ENCODE data around the gene PLCL1. TPM values are rescaled to one million over a fixed set of nuclear protein-coding genes. Genes with fewer than 3 reads are reported as not detected.

Gene PLCL1
- total and polyA plus RNA-seq, 2 experiments from 2014 or later = 0.80 to 2.3 TPM

GRCh38 chr2:198114064-198114463 lies 309.7 kb downstream of the PLCL1 start:
- no peak for DNase-seq
- no peak overlapping the region for H2AFZ ChIP-seq
- H3K4me2 ChIP-seq (ENCODE audit: unreplicated experiment) = no peak overlapping the region
- H3K27ac ChIP-seq = no peak overlapping the region
- no peaks in the 10 kb centered on the region for H3K9me3 ChIP-seq (ENCODE audit: low read depth)
- H3K9me2 ChIP-seq (ENCODE audit: insufficient read depth) = no peaks in the 10 kb centered on the region
- WGBS, 2 experiments (ENCODE audit: low coverage in 1 of 2, low lambda C conversion rate in 2 of 2, missing lambda C conversion rate in 2 of 2) = 64 to 69% methylated on average over 1 of the region's 1 CpG
- TF ChIP-seq EZH2 (IDR thresholded peaks at IDR 0.05; ENCODE audit: insufficient read depth, poor library complexity, severe bottlenecking) (no peak), EZH2phosphoT487 (IDR thresholded peaks at IDR 0.05; ENCODE audit: insufficient read depth, low read depth) (no peak)
- H3K79me2 ChIP-seq (ENCODE audit: insufficient read depth) = no peaks in the 10 kb centered on the region
- in situ Hi-C loops (cut with MboI) = no loop called here
- no peaks in the 10 kb centered on the region for H3K27me3 ChIP-seq (replicated peaks; ENCODE audit: insufficient read depth)
- H3K4me3 ChIP-seq = no peak overlapping the region
- H3K4me1 ChIP-seq (ENCODE audit: insufficient read depth) = peaks cover 7% of the 10 kb centered on the region
- no peak overlapping the region for H3K9ac ChIP-seq
- H3K36me3 ChIP-seq (ENCODE audit: low read depth) = no peaks in the 10 kb centered on the region
- no peaks in the 10 kb centered on the region for H3F3A ChIP-seq (ENCODE audit: insufficient read depth)
- H4K20me1 ChIP-seq (ENCODE audit: insufficient read depth) = no peaks in the 10 kb centered on the region

GRCh38 chr2:198115201-198115600 lies 310.8 kb downstream of the PLCL1 start:
- H3K9me3 ChIP-seq (ENCODE audit: low read depth) = no peaks in the 10 kb centered on the region
- no peak for TF ChIP-seq EZH2 (IDR thresholded peaks at IDR 0.05; ENCODE audit: insufficient read depth, poor library complexity, severe bottlenecking)

DNA sequence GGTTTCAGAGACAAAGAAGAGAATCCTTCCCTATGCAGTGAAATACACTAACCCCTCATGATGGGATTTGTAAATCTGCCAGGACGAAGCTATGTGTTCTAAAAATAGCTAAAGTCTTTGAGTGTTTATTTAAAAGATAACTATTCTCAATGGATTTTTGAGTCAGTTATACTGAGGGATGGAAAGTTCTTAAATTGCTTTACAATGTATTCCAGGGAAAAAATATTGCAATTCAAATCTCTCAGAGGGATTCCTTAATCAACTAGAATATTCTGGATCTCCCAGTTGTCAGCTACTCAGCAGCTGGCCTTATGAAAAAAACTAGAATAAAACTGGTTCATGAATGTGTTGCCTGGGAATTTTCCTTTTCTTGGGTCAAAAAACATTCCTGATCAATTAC lies 312.4 kb downstream of the PLCL1 start:
- Histone ChIP-seq H3K27me3 (replicated peaks; ENCODE audit: insufficient read depth) (no peaks in the 10 kb centered on the region), H3K4me1 (ENCODE audit: insufficient read depth) (peaks cover 7% of the 10 kb centered on the region), H3K36me3 (ENCODE audit: low read depth) (no peaks in the 10 kb centered on the region), H3K9me3 (ENCODE audit: low read depth) (no peaks in the 10 kb centered on the region), H3K27ac (no peak overlapping the region), H3K4me3 (no peak overlapping the region), H3K4me2 (ENCODE audit: unreplicated experiment) (no peak overlapping the region), H2AFZ (no peak overlapping the region), H3K9me2 (ENCODE audit: insufficient read depth) (no peaks in the 10 kb centered on the region), H3K9ac (no peak overlapping the region), H3K79me2 (ENCODE audit: insufficient read depth) (no peaks in the 10 kb centered on the region), H3F3A (ENCODE audit: insufficient read depth) (no peaks in the 10 kb centered on the region), H4K20me1 (ENCODE audit: insufficient read depth) (no peaks in the 10 kb centered on the region)
- in situ Hi-C loops (cut with MboI) = no loop called here
- TF ChIP-seq EZH2phosphoT487 (IDR thresholded peaks at IDR 0.05; ENCODE audit: insufficient read depth, low read depth) (no peak), EZH2 (IDR thresholded peaks at IDR 0.05; ENCODE audit: insufficient read depth, poor library complexity, severe bottlenecking) (no peak)
- WGBS, 2 experiments (ENCODE audit: low coverage in 1 of 2, low lambda C conversion rate in 2 of 2, missing lambda C conversion rate in 2 of 2) = 53 to 65% methylated on average over 1 of the region's 1 CpG
- DNase-seq = peak; percentile 9

More at GRCh38 chr2:198115201-198115600, 310.8 kb downstream of the PLCL1 start:
- H3F3A ChIP-seq (ENCODE audit: insufficient read depth) = no peaks in the 10 kb centered on the region
- in situ Hi-C loops (cut with MboI) = no loop called here
- peaks cover 7% of the 10 kb centered on the region for H3K4me1 ChIP-seq (ENCODE audit: insufficient read depth)
- H3K4me3 ChIP-seq = no peak overlapping the region
- no peak for DNase-seq
- no peaks in the 10 kb centered on the region for H3K9me2 ChIP-seq (ENCODE audit: insufficient read depth)
- no peaks in the 10 kb centered on the region for H4K20me1 ChIP-seq (ENCODE audit: insufficient read depth)
- H3K4me2 ChIP-seq (ENCODE audit: unreplicated experiment) = no peak overlapping the region
- H3K27ac ChIP-seq = no peak overlapping the region
- H3K9ac ChIP-seq = no peak overlapping the region
- H3K36me3 ChIP-seq (ENCODE audit: low read depth) = no peaks in the 10 kb centered on the region
- no peak overlapping the region for H2AFZ ChIP-seq
- H3K79me2 ChIP-seq (ENCODE audit: insufficient read depth) = no peaks in the 10 kb centered on the region
- H3K27me3 ChIP-seq (replicated peaks; ENCODE audit: insufficient read depth) = no peaks in the 10 kb centered on the region

DNA sequence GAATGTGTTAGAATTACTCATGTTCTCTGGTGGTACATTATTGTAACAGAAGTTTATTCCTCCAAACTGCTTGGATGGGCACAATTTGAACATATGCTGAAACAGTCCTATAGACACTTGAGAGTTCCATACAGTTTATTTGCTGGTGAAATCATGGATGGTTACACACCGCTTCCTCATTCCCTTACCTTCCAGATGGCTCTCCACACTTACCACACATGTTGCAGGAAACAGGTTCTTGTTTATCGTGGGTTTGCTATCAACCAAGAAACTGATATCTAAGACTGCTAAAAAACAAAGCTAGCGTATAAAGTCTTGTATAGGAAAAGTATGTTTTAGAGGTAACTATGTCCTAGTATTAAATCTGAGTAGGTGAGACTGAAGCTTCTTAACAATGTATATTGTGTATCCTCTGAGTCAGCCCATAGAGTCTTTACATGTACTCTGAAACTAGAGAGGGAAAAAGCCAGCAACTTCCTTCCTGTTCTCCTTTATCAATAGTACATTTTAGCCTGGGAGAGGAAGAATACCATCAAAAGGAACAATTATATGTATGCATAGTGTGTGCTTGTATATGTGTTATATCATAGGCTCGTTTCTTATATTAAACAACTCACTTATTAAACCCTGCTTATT lies 313.1 kb downstream of the PLCL1 start:
- no peak overlapping the region for H3K4me2 ChIP-seq (ENCODE audit: unreplicated experiment)
- H3K79me2 ChIP-seq (ENCODE audit: insufficient read depth) = no peaks in the 10 kb centered on the region
- in situ Hi-C loops (cut with MboI) = no loop called here
- no peak overlapping the region for H3K9ac ChIP-seq
- 92 to 94% methylated on average over 4 of the region's 4 CpGs for WGBS, 2 experiments (ENCODE audit: low coverage in 1 of 2, low lambda C conversion rate in 2 of 2, missing lambda C conversion rate in 2 of 2)
- no peaks in the 10 kb centered on the region for H3K9me2 ChIP-seq (ENCODE audit: insufficient read depth)
- no peak for DNase-seq
- no peak overlapping the region for H3K27ac ChIP-seq
- no peak overlapping the region for H3K4me3 ChIP-seq
- no peaks in the 10 kb centered on the region for H4K20me1 ChIP-seq (ENCODE audit: insufficient read depth)
- H3K36me3 ChIP-seq (ENCODE audit: low read depth) = no peaks in the 10 kb centered on the region
- H3K27me3 ChIP-seq (replicated peaks; ENCODE audit: insufficient read depth) = no peaks in the 10 kb centered on the region
- no peak overlapping the region for H2AFZ ChIP-seq
- no peaks in the 10 kb centered on the region for H3K9me3 ChIP-seq (ENCODE audit: low read depth)
- no peaks in the 10 kb centered on the region for H3F3A ChIP-seq (ENCODE audit: insufficient read depth)
- no peak for TF ChIP-seq EZH2 (IDR thresholded peaks at IDR 0.05; ENCODE audit: insufficient read depth, poor library complexity, severe bottlenecking)
- no peak for TF ChIP-seq EZH2phosphoT487 (IDR thresholded peaks at IDR 0.05; ENCODE audit: insufficient read depth, low read depth)
- H3K4me1 ChIP-seq (ENCODE audit: insufficient read depth) = peaks cover 3% of the 10 kb centered on the region

DNA sequence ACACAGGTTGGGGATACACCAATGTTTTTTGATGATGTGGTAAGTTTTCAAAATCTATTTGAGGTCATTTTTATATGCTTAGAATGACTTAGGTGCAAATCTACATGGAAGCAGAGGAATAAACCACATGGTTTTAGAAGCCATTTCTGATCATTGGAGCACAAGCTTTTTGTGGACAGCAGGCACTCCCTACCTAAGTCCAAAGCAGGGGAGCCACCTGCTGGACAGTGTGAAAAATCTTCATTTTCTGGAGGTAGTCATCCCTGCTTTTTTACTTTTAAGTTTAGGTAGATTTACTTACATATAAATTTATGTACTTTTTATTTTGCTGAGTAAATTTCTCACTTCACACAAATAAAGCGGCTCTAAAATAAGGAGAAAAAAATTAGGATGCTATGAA lies 323.2 kb downstream of the PLCL1 start:
- Histone ChIP-seq H3K9ac (no peak overlapping the region), H3K36me3 (ENCODE audit: low read depth) (no peaks in the 10 kb centered on the region), H3F3A (ENCODE audit: insufficient read depth) (no peaks in the 10 kb centered on the region), H3K27me3 (replicated peaks; ENCODE audit: insufficient read depth) (no peaks in the 10 kb centered on the region), H3K9me3 (ENCODE audit: low read depth) (no peaks in the 10 kb centered on the region), H3K4me2 (ENCODE audit: unreplicated experiment) (no peak overlapping the region), H3K9me2 (ENCODE audit: insufficient read depth) (no peaks in the 10 kb centered on the region), H3K4me3 (no peak overlapping the region), H2AFZ (no peak overlapping the region), H3K79me2 (ENCODE audit: insufficient read depth) (no peaks in the 10 kb centered on the region), H3K4me1 (ENCODE audit: insufficient read depth) (no peaks in the 10 kb centered on the region), H3K27ac (no peak overlapping the region), H4K20me1 (ENCODE audit: insufficient read depth) (no peaks in the 10 kb centered on the region)
- TF ChIP-seq EZH2 (IDR thresholded peaks at IDR 0.05; ENCODE audit: insufficient read depth, poor library complexity, severe bottlenecking) = no peak
- no peak for TF ChIP-seq EZH2phosphoT487 (IDR thresholded peaks at IDR 0.05; ENCODE audit: insufficient read depth, low read depth)
- in situ Hi-C loops (cut with MboI) = loop anchor here (5.0 kb wide), 1 partner anchor 325 kb away; the partner anchor contains the start of gene PLCL1
- DNase-seq = peak; percentile 84
- 31 to 33% methylated on average over 1 of the region's 1 CpG for WGBS, 2 experiments (ENCODE audit: low coverage in 1 of 2, low lambda C conversion rate in 2 of 2, missing lambda C conversion rate in 2 of 2)

Data from GM23248 (cell line).